HG02884 (cell line): ENCODE data around the gene SLC38A3.
"Not testable (repeated sequence)": the region's sequence is repeated elsewhere in the genome, so short reads cannot be mapped to it uniquely, and the experiment has no call there.

ENCODE experiments used
- ATAC-seq: cut with Tn5 transposase; IDR thresholded peaks from one replicate; pipeline ENCODE4 v1.9.1; 2021; ENCODE audit warnings: mild to moderate bottlenecking, moderate library complexity; ENCODE audit not compliant: unreplicated experiment

Gene SLC38A3

DNA sequence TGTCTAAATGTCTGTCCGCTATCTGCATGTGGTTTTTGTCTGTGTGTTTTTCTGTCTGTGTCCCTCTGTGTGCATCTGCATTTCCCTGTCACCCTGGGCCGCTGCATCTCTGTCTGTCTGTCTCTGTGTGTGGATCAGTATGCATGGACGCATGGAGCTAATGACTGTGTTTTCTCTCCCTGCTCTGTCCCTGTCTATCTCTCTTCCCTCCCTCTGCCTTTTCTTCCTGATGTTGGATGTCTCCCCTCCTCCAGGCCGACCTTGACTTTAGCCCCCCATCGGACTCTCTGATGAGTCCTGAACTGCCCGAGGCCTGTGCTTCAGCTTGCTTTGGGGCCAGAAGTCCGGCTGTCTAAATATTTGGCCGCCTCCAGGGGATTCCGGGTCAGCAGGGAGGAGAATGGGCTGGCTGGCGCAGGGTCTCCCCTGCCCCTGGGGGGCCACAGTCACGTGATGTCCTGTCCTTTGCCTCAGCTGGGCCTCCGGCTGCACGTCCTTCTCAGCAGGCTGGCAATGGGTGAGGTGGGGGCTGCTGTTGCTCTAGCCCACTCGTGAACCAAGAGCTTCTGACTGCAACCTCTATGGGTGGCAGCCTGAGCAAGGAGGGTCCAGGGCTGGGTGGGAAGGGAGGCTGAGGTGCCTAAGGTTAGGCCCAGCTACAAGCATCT, 3.7 kb downstream of the SLC38A3 start:
- no peak for ATAC-seq

DNA sequence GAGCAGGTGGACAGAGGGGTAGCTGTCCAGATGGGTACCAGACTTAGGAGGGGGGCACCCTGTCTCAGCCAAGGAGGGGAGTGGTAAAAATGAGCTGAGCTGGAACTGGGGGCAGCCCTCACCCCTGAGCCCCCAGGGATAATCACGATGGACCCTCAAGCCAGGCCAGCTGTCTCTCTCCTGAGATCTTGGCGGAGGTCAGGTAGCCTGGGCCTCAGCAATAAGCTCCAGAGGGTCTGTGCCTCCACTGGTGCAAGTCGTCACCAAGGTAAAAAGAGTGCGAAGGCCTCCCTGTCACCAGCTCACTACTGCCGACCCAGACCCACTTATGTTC, 5.1 kb downstream of the SLC38A3 start:
- no peak for ATAC-seq

DNA sequence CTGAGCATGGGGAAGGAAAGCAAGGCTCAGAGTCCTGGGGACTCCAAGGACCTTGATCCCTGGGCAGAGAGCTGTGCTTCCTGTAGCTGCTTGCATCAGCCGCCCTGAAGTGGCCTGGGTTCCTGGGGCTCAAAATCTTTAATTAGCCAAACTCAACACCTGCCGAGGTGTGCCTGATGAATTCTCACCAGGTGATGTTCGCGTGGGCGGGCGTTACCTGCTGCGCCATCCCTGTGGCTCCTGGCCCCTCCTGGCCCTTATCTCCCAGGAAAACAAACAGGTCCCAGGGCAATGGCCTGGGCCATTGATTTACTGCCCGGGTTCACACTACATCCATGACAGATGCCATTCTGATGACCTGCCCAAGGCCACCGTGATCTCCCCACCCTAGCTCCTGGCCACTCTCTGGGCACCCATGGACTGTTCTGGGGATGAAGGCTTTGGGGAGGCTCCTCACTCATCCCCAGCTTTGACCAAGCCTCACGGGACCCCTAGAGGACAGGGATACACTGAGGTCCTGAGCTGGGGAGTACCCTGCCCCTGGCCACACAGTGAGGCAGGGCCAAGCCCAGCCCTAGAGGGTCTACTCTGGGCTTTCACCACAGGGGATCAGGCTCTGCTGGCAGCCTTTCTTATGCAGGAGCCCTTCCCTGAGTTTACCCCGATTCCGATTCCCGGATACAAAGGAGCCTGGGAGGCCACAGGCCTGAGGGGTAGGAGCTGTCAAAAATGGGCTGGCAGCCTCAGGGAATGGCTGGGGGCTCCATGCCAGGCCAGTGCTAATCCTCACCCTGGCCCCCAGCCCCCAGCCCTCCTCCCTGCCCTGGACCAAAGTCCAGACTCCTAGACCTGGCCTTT, 5.7 kb downstream of the SLC38A3 start:
- no peak for ATAC-seq

DNA sequence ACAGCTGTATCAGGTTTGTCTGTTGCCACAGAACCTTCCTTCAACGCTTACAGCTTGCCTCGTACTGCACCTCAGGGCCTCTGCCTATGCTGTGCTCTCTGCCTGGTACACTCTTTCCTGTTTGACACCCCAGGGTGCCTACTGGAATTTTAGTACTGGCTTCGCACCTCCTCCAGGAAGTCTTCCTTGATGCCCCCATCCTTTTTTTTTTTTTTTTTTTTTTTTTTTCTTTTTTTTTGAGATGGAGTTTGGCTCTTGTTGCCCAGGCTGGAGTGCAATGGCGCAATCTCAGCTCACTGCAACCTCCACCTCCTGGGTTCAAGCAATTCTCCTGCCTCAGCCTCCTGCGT, 6.3 kb downstream of the SLC38A3 start:
- not testable (repeated sequence) for ATAC-seq

DNA sequence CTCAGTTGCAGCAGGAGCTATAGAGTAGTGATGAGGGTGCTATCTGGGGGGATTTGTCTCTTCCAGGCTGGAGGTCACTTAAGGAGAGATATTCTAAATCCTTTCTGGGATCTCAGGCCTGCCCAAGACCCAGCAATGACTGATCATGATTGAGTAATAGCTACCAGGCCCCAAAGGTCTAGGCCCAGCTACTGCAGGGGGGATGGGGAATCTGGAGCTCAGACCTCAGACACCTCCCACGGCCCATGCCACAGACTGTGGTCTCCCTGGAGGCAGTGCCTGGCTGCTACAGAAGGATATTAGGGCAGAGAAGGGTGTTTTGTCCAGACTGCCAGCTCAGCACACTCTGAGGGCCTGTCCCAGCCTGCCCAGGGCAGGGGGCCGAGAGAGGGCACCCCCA, 6.9 kb downstream of the SLC38A3 start:
- no peak for ATAC-seq

DNA sequence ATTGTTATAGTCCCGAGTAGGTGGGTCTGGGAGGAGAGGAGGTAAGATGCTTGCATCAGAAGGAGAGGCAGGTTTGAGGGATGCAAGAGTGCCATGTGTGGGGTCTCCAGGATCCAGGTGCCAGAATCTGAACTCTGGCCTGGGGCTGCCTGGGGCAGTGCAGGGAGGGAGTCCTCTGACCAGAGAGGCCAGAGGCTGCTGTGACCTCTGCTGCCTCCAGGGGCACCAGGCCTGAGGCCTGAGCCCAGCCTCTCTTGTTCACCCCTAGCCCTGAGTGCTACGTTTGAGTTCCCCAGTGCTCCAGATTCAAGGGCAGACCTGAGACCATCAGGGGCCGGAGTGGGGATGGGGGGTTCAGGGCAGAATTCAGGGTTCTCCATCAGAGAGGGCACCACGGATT, 7.4 kb downstream of the SLC38A3 start:
- ATAC-seq = no peak

DNA sequence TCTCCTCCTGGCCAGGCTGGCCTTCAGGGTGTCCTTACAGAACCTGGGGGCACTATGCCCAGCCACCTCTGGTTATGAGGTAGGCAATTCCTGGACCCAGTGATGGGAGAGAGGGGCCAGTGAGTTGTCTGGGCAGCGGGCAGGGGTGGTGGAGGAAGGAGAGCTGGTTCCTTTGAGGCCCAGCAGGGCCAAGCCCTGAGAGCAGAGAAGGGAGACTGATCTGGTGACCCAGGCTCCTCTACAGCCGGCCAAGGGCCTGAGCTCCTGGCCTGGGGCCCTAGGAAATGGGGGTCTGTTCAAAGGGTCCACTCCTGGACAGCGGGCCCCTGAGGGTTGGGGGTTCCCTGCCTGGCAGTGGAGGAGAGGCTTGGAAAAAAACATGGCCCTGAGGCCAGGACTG, 7.9 kb downstream of the SLC38A3 start:
- ATAC-seq = no peak

DNA sequence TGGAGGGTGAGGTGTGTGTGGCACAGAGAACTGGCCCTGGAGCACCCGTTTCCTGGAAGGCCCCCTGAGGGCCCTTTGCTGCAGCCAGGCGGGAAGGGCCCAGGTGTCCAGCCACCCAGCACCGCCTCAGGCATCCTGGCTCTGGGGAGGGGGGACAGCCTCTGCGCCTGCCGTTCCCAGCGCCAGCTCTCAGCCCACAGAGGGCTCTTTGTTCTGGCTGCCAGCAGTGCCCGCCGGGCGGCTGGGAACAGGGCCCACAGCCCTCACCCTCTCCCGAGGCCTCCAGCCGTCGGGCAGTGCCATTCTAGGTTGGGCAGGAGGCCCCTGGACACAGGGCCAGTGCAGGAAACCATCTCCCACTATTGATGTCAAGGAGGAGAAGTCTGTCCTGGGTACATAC, 8.3 kb downstream of the SLC38A3 start:
- ATAC-seq = no peak

DNA sequence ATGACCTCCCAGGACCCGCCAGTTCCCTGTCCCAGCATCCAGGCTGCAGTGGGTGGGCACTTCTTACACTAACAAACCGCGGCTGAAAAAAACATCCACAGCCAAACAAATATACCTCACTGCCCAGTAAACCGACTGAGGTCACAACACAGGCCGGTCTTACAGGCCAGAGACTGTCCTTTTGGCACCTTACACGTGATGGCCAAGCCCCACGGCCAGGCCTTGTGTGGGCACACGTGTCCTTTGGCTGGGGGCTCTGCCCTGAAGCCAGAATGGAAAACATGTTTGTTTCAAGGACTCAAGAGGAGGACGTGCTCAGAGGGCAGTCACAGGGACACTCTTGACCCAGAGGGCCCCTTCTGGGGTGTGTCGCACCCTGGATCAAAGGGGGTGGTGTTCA, 9.8 kb downstream of the SLC38A3 start:
- ATAC-seq = no peak

DNA sequence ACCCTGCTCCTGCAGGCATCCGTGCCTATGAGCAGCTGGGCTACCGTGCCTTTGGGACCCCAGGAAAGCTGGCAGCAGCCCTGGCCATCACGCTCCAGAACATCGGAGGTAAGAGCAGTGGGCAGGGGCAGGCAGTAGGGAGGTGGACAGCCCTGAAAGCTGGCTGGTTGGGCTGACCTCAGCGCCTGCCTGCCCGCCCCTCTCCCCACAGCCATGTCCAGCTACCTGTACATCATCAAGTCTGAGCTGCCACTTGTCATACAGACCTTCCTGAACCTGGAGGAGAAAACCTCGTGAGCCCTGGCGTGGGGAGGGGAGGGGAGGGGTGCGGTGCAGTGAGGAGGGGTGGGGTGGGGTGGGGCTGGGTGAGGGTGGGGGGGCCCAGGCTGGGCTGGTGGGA, 10.5 kb downstream of the SLC38A3 start:
- no peak for ATAC-seq

DNA sequence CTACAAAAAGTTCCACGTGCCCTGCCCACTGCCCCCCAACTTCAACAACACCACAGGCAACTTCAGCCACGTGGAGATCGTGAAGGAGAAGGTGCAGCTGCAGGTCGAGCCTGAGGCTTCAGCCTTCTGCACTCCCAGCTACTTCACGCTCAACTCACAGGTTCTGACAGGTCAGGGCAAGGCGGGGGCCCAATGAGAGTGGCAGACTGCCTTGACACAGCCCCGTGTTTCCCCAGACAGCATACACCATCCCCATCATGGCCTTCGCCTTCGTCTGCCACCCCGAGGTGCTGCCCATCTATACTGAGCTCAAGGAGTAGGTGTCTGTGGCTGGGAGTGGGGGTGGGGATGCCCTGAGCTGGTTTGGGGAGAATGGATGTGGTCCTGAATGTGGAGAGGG, 12.6 kb downstream of the SLC38A3 start:
- ATAC-seq = no peak

DNA sequence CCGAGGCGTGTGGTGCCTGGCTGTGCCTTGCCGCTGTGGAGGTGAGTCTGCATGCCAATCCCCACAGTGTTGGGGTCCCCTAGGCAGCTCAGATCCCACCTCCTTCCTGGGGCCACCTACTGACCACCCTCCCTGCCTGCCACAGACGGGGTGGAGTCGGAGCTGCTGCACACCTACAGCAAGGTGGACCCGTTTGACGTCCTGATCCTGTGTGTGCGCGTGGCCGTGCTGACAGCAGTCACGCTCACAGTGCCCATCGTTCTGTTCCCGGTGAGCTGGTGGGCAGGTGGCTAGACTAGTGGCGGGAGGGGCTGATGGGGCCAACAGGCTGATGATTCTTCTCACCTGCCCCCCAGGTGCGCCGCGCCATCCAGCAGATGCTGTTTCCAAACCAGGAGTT, 13.4 kb downstream of the SLC38A3 start:
- ATAC-seq = no peak

DNA sequence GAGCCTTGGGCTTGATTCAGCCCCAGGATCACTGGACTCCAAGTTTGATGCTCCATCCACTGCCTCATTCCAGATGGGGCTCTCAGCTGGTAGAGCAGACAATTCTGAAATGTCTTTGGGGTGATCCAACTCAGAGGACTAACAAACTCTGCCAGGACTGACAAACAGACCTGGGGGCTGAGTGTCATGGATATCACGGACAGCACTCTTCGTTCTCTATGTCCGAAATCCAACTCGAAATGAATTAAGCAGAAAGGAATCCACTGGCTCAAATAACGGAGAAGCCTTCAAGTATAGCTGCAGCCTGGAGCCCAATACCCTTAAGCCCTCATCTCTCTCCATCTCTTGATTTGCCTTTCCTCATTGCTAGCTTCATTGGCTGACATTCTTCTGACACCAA, 14.2 kb downstream of the SLC38A3 start:
- ATAC-seq = no peak

DNA sequence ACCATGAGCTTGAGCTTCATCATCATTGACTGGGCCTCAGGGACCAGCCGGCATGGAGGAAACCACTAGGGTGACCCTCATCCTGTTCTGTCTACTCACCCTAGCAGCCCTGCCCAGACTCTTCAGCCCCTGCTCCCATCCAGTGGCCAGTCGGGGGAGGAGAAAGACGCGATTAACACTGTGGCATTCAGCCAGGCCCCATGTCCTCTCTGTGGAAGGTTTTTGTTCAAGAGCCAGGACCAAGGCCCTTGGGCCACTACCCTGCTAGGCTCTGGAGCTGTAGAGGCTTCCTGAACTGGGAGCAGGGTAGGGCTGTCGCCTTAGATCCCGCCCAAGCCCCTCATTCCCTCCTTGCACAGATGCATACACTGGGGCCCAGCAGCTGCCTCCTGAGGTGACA, 15.0 kb downstream of the SLC38A3 start:
- ATAC-seq = no peak

DNA sequence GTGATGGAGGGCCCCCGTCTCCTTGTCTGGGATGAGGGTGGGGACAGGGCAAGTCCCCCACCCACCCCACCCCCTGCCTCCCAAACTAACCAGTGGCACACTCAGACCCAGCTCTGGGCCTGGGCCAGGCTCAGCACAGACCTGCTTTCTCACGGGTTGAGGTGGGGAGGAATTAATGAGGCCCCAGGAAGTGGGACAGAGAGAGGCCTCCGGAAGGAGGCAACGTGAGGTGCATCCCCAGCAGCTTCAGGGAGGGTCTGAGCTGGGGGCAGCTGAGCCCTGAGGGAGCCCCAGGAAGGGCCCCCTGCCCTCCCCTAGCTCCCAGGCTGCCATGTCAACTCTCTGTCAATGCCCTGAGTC, 16.0 kb downstream of the SLC38A3 start:
- ATAC-seq = no peak

DNA sequence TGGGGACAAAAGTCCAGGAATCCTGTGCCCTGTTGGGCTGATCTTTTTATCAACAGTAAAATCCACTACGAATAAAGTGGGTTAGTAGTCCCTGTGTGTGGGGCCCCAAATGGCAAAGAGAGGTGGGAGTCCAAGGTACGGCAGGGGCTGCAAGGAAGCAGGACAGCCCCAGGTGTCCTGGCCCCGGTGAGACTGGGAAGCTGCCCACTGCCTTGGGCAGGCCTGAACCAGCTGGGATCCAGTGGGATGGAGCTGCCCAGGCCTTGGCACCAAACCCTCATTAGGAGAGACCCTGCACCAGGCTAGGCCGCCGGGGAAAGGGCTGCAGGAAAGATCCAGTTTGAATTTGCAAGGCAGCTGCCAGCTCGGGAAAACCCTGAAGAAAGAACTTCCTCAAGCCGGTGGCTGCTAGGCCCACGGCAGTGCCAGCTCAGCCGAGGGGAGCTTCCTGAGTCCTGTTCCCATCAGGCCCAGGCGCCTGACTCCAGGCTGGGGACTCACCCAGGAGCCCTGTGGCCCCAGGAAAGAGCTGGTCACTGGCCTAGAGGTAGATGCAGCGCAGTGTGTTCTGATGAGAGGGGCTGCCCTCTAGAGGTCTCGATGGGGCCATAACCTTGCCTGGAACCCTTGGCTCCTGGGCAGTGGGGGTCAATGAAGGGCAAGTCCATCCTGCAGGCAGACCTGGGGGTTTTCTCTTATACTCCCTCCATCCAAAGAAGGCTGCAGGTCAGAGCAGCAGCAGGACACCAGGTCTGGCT, 16.5 kb downstream of the SLC38A3 start:
- no peak for ATAC-seq

DNA sequence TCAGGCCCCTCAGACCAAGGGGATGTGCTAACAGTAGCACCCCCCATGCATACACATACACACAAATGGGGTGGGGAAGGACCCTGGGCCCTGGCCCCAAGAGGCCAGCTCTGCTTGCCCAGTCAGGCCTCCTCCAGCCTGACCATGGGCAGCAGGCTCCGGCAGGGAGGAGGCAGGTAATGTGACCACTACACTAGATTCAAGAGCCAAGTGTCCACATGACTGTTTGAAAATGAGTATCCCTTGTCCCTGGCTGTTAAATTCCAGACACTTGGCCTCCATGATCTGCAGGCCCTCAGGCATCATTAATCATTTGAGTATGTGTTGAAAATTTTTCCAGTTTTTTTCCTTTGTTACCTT, 17.1 kb downstream of the SLC38A3 start:
- ATAC-seq = no peak

DNA sequence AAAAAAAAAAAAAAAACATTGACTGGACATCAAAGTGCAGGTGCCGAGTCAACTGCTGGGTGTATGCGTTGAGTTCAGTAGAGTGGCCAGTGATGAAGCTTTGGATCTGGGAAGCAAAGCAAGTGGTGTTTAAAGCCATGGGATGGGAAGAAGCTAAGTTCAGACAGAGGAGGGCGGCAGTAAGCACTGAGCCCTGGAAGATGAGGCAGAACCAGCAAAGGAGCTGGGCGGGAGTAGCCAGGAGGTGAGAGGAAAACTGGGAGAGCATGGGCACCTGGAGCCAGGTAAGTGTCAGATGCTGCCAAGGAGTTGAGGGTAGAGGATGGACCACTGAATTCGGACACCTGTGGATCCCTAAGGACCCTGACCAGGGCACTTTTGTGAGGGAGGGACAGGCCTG, 19.6 kb downstream of the SLC38A3 start:
- no peak for ATAC-seq

DNA sequence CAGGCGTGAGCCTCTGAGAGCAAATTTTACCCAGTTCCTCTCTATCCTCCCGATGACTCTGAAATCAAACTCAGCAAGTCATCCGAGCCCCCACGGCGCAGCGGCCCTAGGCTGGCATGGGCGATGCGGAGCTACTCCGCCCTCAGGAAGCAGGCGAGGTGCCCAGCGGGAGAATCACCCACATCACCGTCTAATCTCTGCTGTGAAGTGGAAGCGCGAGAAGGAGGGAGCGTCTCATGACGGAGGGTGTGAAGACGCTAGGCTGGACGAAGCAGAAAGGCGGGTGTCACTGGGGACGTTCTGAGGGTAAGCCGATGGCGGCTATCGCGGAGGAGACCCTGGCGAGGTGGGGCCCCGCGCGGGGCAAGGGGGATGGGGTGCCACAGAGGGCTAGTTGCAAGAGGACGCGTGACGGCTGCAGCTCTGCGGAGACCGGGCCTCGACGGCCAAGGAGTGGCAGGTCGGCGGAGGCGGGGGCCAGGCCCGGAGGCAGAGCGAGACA, 21.9 kb downstream of the SLC38A3 start:
- ATAC-seq = peak; percentile 12

DNA sequence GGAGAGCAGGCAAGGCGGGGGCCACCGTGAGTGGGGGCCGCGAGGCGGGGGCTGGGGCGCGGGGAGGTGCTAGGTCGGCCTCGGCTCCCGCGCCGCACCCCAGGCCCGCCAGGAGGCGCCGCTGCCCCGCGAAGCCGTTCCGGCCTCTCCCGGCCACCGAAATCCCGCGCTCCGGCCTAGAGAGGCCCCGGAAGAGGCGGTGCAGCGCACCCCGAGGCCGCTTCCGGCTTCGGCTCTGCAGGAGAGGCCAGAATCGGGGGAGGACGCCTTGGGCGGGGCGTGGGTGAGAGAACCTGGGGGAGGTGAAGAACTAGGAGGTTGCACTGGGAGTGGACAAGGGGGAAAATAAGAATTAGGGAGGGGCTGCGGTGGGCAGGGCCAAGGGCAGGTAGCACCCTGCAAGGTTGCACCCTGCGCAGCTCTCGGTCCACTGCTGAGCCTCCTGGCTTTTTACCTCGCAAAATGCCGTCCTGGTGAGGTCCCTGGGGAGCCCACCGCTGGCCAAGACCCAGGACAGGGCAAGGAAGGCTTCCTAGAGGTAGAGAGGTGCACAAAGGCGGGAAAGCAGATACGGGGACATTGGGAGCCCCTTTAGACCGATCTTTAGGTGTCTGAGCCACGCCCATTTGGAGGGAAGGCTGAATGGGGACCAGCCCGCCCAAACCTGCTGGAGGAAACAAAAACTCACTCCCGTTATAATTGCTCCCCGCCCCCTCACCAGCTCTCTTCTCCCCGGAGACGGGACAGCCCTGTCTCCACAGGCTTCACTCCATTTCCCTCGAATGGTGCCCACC, 22.5 kb downstream of the SLC38A3 start:
- ATAC-seq = peak; percentile 89

DNA sequence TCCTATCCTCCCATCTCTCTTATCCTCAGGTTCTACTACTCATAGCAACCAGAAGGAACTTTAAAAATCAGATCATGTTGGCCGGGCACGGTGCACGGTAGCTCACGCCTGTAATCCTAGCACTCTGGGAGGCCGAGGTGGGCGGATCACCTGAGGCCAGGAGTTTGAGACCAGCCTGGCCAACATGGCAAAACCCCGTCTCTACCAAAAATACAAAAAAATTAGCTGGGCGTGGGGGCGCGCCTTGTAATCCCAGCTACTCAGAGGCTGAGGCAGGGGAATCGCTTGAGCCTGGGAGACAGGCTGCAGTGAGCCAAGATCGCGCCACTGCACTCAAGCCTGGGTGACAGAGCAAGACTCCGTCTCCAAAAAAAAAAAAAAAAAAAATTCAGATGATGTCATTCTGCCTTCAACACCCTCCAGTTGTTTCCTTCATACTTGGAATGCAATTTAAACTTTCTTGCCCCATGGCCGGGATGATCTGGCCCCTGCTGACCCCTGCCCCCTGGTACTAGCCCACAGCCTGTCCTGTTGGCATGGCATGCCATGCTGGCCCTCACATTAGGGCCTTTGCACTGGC, 23.2 kb downstream of the SLC38A3 start:
- ATAC-seq = not testable (repeated sequence)
